ENCODE results near the gene DCTD. TPM values are rescaled to one million over a fixed set of nuclear protein-coding genes. Genes with fewer than 3 reads are reported as not detected.
"Not testable (repeated sequence)": the region's sequence is repeated elsewhere in the genome, so short reads cannot be mapped to it uniquely, and the experiment has no call there.

DCTD gene
- total RNA-seq, 1 donor from 2014 or later, result 93.4 TPM

GRCh38 chr4:182903013-182903412 is 14.2 kb downstream of the DCTD start:
- H3K9me3 ChIP-seq (ENCODE audit: low read depth), result no peaks in the 10 kb centered on the region
- H3K4me3 Mint-ChIP-seq, result no peak overlapping the region
- H3K4me1 Mint-ChIP-seq, result peaks cover 16% of the 10 kb centered on the region
- peaks cover 43% of the 10 kb centered on the region for H3K36me3 Mint-ChIP-seq
- no peak overlapping the region for H3K9ac ChIP-seq
- no peaks in the 10 kb centered on the region for H3K27me3 ChIP-seq
- H3K36me3 ChIP-seq, result peaks cover 5% of the 10 kb centered on the region
- H3K4me3 ChIP-seq, result no peak overlapping the region
- no peak overlapping the region for H2AFZ ChIP-seq (replicated peaks)
- H3K27me3 Mint-ChIP-seq (ENCODE audit: insufficient read depth, low read depth), result no peaks in the 10 kb centered on the region
- H3K4me1 ChIP-seq, result peaks cover 16% of the 10 kb centered on the region
- DNase-seq (ENCODE audit: low spot score), result no peak
- H3K27ac Mint-ChIP-seq, result no peak overlapping the region
- H4K20me1 ChIP-seq (ENCODE audit: low read depth), result peaks cover 24% of the 10 kb centered on the region
- peak overlapping the region; percentile 26 for H3K27ac ChIP-seq
- no peaks in the 10 kb centered on the region for H3F3A ChIP-seq (ENCODE audit: low read depth)
- no peak overlapping the region for H3K4me2 ChIP-seq
- TF ChIP-seq EZH2phosphoT487 (IDR thresholded peaks at IDR 0.05) (no peak), CTCF (IDR thresholded peaks at IDR 0.05) (no peak), EZH2 (IDR thresholded peaks at IDR 0.05) (no peak)
- peaks cover 8% of the 10 kb centered on the region for H3K79me2 ChIP-seq (ENCODE audit: low read depth)
- no peaks in the 10 kb centered on the region for H3K9me3 Mint-ChIP-seq

GRCh38 chr4:182901337-182901736 is 15.8 kb downstream of the DCTD start:
- Histone ChIP-seq H4K20me1 (ENCODE audit: low read depth) (peaks cover 29% of the 10 kb centered on the region), H3K9me3 (ENCODE audit: low read depth) (no peaks in the 10 kb centered on the region), H3K27me3 (no peaks in the 10 kb centered on the region), H3K9ac (no peak overlapping the region), H3K4me1 (peaks cover 16% of the 10 kb centered on the region), H3F3A (ENCODE audit: low read depth) (no peaks in the 10 kb centered on the region), H3K4me2 (no peak overlapping the region), H2AFZ (replicated peaks) (no peak overlapping the region), H3K27ac (no peak overlapping the region), H3K36me3 (peaks cover 5% of the 10 kb centered on the region), H3K79me2 (ENCODE audit: low read depth) (peaks cover 5% of the 10 kb centered on the region), H3K4me3 (no peak overlapping the region)
- no peaks in the 10 kb centered on the region for H3K27me3 Mint-ChIP-seq (ENCODE audit: insufficient read depth, low read depth)
- peaks cover 40% of the 10 kb centered on the region for H3K36me3 Mint-ChIP-seq
- H3K4me3 Mint-ChIP-seq, result no peak overlapping the region
- TF ChIP-seq EZH2phosphoT487 (IDR thresholded peaks at IDR 0.05), result no peak
- no peak for TF ChIP-seq CTCF (IDR thresholded peaks at IDR 0.05)
- no peak for TF ChIP-seq EZH2 (IDR thresholded peaks at IDR 0.05)
- no peak for DNase-seq (ENCODE audit: low spot score)
- no peaks in the 10 kb centered on the region for H3K9me3 Mint-ChIP-seq
- peaks cover 16% of the 10 kb centered on the region for H3K4me1 Mint-ChIP-seq
- no peak overlapping the region for H3K27ac Mint-ChIP-seq

GRCh38 chr4:182900021-182900420 is 17.2 kb downstream of the DCTD start:
- Mint-ChIP-seq H3K36me3 (peaks cover 42% of the 10 kb centered on the region), H3K4me1 (peaks cover 11% of the 10 kb centered on the region)
- not testable (repeated sequence) for H3K27me3 Mint-ChIP-seq (ENCODE audit: insufficient read depth, low read depth); H2AFZ ChIP-seq (replicated peaks); H3F3A ChIP-seq (ENCODE audit: low read depth); H3K27me3 ChIP-seq; H3K9me3 ChIP-seq (ENCODE audit: low read depth); H3K27ac Mint-ChIP-seq; DNase-seq (ENCODE audit: low spot score); H3K9ac ChIP-seq; H3K4me2 ChIP-seq; H3K27ac ChIP-seq; H3K79me2 ChIP-seq (ENCODE audit: low read depth); H3K4me3 ChIP-seq; H3K36me3 ChIP-seq; H3K9me3 Mint-ChIP-seq; H3K4me3 Mint-ChIP-seq
- Histone ChIP-seq H3K4me1 (peaks cover 15% of the 10 kb centered on the region), H4K20me1 (ENCODE audit: low read depth) (peaks cover 29% of the 10 kb centered on the region)

- Histone ChIP-seq H3K79me2 (ENCODE audit: low read depth) (no peaks in the 10 kb centered on the region), H3K4me2 (no peak overlapping the region), H3K27ac (peak overlapping the region; percentile 80), H3K9ac (no peak overlapping the region), H3K4me3 (no peak overlapping the region), H3K9me3 (ENCODE audit: low read depth) (no peaks in the 10 kb centered on the region), H3K4me1 (peaks cover 4% of the 10 kb centered on the region), H3K36me3 (peaks cover 9% of the 10 kb centered on the region), H2AFZ (replicated peaks) (no peak overlapping the region), H4K20me1 (ENCODE audit: low read depth) (peaks cover 23% of the 10 kb centered on the region), H3F3A (ENCODE audit: low read depth) (no peaks in the 10 kb centered on the region), H3K27me3 (no peaks in the 10 kb centered on the region)
- Mint-ChIP-seq H3K9me3 (no peaks in the 10 kb centered on the region), H3K27me3 (ENCODE audit: insufficient read depth, low read depth) (no peaks in the 10 kb centered on the region), H3K4me1 (peaks cover 2% of the 10 kb centered on the region), H3K36me3 (peaks cover 40% of the 10 kb centered on the region), H3K4me3 (no peak overlapping the region), H3K27ac (no peak overlapping the region)
- TF ChIP-seq EZH2phosphoT487 (IDR thresholded peaks at IDR 0.05), result no peak
- TF ChIP-seq CTCF (IDR thresholded peaks at IDR 0.05), result no peak
- TF ChIP-seq EZH2 (IDR thresholded peaks at IDR 0.05), result no peak
- DNase-seq (ENCODE audit: low spot score), result no peak
Measured at GRCh38 chr4:182898479-182898799, 18.7 kb downstream of the DCTD start.
